PC-9 (cell line): ENCODE results near the gene PPARA. TPM values are rescaled to one million over a fixed set of nuclear protein-coding genes. Genes with fewer than 3 reads are reported as not detected.

ENCODE experiments used
- BruUV-seq: library from RNA; stranded (reverse); fragments of 400-500 nt; replicated peaks from 2 replicates; lab custom pipeline; 2021; lab: Mats Ljungman, UMichigan
- CTCF ChIA-PET: fragments of 300-600 bp; sonication (Branson Sonifier 250); formaldehyde crosslinking; loops from one replicate; lab custom pipeline; 2022; ENCODE audit warnings: antibody characterized with exemption; lab: Charles Lee
- POLR2A ChIA-PET: fragments of 300-600 bp; sonication (Branson Sonifier 250); formaldehyde crosslinking; loops from one replicate; lab custom pipeline; 2022; ENCODE audit warnings: antibody characterized with exemption; ENCODE audit not compliant: unreplicated experiment; lab: Charles Lee
- DNase-seq, 2 experiments: peaks; one replicate each; pipeline versions ENCODE4 v3.0.0 to v3.0.0-alpha.2; 2015 to 2022; ENCODE audit warnings: mixed read lengths in 1 of 2
- H2AFZ ChIP-seq: fragments of 200-600 bp; sonication (generic); 2 replicates; pipeline ENCODE4 v1.8.1; 2017; ENCODE audit warnings: antibody characterized with exemption
- H3F3A ChIP-seq: fragments of 200-600 bp; sonication (generic); 2 replicates; pipeline ENCODE4 v1.8.1; 2017; ENCODE audit warnings: antibody characterized with exemption, mild to moderate bottlenecking, low read depth; ENCODE audit not compliant: insufficient read depth
- H3K27ac ChIP-seq: fragments of 200-600 bp; sonication (generic); 2 replicates; pipeline ENCODE4 v1.6.1; 2016; ENCODE audit warnings: mixed run types
- H3K27me3 ChIP-seq: fragments of 200-600 bp; sonication (generic); 2 replicates; pipeline ENCODE4 v1.6.1; 2016; ENCODE audit warnings: low read depth, mixed run types; ENCODE audit not compliant: insufficient read depth
- H3K36me3 ChIP-seq: fragments of 200-600 bp; sonication (generic); 2 replicates; pipeline ENCODE4 v1.6.1; 2016; ENCODE audit warnings: low read depth, mixed run types
- H3K4me1 ChIP-seq: fragments of 200-600 bp; sonication (generic); replicated peaks from 2 replicates; pipeline ENCODE4 v1.6.1; 2016; ENCODE audit warnings: mixed run types; ENCODE audit not compliant: insufficient read depth
- H3K4me2 ChIP-seq: fragments of 200-600 bp; sonication (generic); 2 replicates; pipeline ENCODE4 v1.6.1; 2017; ENCODE audit warnings: mixed run types
- H3K4me3 ChIP-seq: fragments of 200-600 bp; sonication (generic); 2 replicates; pipeline ENCODE4 v1.6.1; 2016; ENCODE audit warnings: mixed run types
- H3K79me2 ChIP-seq: fragments of 200-600 bp; sonication (generic); 2 replicates; pipeline ENCODE4 v1.6.1; 2017; ENCODE audit warnings: low read depth, mixed run types
- H3K9me2 ChIP-seq: fragments of 200-600 bp; sonication (generic); 2 replicates; pipeline ENCODE4 v1.8.1; 2017; ENCODE audit warnings: mild to moderate bottlenecking; ENCODE audit not compliant: insufficient read depth
- H3K9me3 ChIP-seq: fragments of 200-600 bp; sonication (generic); 2 replicates; pipeline ENCODE4 v1.8.1; 2016; ENCODE audit warnings: low read depth; ENCODE audit not compliant: insufficient read depth
- H4K20me1 ChIP-seq: fragments of 200-600 bp; sonication (generic); 2 replicates; pipeline ENCODE4 v1.8.1; 2017; ENCODE audit not compliant: insufficient read depth
- CTCF ChIP-seq: fragments of 200-600 bp; sonication (generic); conservative IDR thresholded peaks from 2 replicates; pipeline ENCODE4 v1.6.1; 2017; ENCODE audit warnings: mixed run types, antibody characterized with exemption, mild to moderate bottlenecking, moderate library complexity
- EZH2 ChIP-seq: fragments of 200-600 bp; sonication (generic); IDR thresholded peaks from 2 replicates; pipeline ENCODE4 v1.8.0; 2017; ENCODE audit warnings: antibody characterized with exemption, low read depth
- intact Hi-C: fragments of 100-400 bp; cut with micrococcal nuclease; formaldehyde crosslinking; loops from one replicate; pipeline ENCODE4 v1.10.0; 2022; ENCODE audit not compliant: unreplicated experiment
- total RNA-seq: library from RNA; stranded (reverse); gene quantifications from 2 replicates; pipeline ENCODE4 v1.2.3, GENCODE V29; 2021

PPARA gene
- total RNA-seq, 1 experiment from 2014 or later: 43.9 TPM

- Histone ChIP-seq H3K36me3 (no peaks in the 10 kb centered on the region), H4K20me1 (no peaks in the 10 kb centered on the region), H3K4me2 (no peak overlapping the region), H3K27ac (no peak overlapping the region), H3K27me3 (no peaks in the 10 kb centered on the region), H3F3A (peaks cover 6% of the 10 kb centered on the region; the same call in 1 of the 2 replicates), H3K4me1 (no peaks in the 10 kb centered on the region), H3K79me2 (no peaks in the 10 kb centered on the region), H2AFZ (no peak overlapping the region), H3K9me3 (no peaks in the 10 kb centered on the region), H3K9me2 (no peaks in the 10 kb centered on the region), H3K4me3 (no peak overlapping the region)
- no TSS peak for BruUV-seq
- no peak for TF ChIP-seq CTCF
- no peak for TF ChIP-seq EZH2
- POLR2A ChIA-PET: no interaction called here
- DNase-seq: no peak
- CTCF ChIA-PET: no interaction called here
- intact Hi-C loops: loop anchor here (5.0 kb wide), 1 partner anchor 418 kb away; no protein-coding TSS in a partner anchor
Observed at GRCh38 chr22:46123694-46124382, 26.5 kb upstream of the PPARA start.

- Histone ChIP-seq H3K27me3 (no peaks in the 10 kb centered on the region), H3K27ac (no peak overlapping the region), H3K36me3 (no peaks in the 10 kb centered on the region), H4K20me1 (no peaks in the 10 kb centered on the region), H3K9me3 (no peaks in the 10 kb centered on the region), H3K4me2 (no peak overlapping the region), H3K4me3 (no peak overlapping the region), H2AFZ (no peak overlapping the region), H3K79me2 (no peaks in the 10 kb centered on the region), H3K9me2 (no peaks in the 10 kb centered on the region), H3K4me1 (no peaks in the 10 kb centered on the region), H3F3A (peaks cover 6% of the 10 kb centered on the region; the same call in 1 of the 2 replicates)
- TF ChIP-seq EZH2: no peak
- TF ChIP-seq CTCF: no peak
- DNase-seq: no peak
- ChIA-PET POLR2A (no interaction called here), CTCF (no interaction called here)
- intact Hi-C loops: loop anchor here (5.0 kb wide), 1 partner anchor 418 kb away; no protein-coding TSS in a partner anchor
- no TSS peak for BruUV-seq
Observed at GRCh38 chr22:46124383-46125144, 25.8 kb upstream of the PPARA start.

GRCh38 chr22:46125311-46125710 lies 25.0 kb upstream of the PPARA start:
- peaks cover 6% of the 10 kb centered on the region; the same call in 1 of the 2 replicates for H3F3A ChIP-seq
- H3K9me2 ChIP-seq: no peaks in the 10 kb centered on the region
- no peaks in the 10 kb centered on the region for H3K4me1 ChIP-seq
- POLR2A ChIA-PET: no interaction called here
- H3K79me2 ChIP-seq: no peaks in the 10 kb centered on the region
- no peaks in the 10 kb centered on the region for H4K20me1 ChIP-seq
- intact Hi-C loops: no loop called here
- no peak overlapping the region for H3K4me2 ChIP-seq
- H3K4me3 ChIP-seq: no peak overlapping the region
- H3K27ac ChIP-seq: no peak overlapping the region
- H3K9me3 ChIP-seq: no peaks in the 10 kb centered on the region
- no peaks in the 10 kb centered on the region for H3K27me3 ChIP-seq
- no peaks in the 10 kb centered on the region for H3K36me3 ChIP-seq
- no TSS peak for BruUV-seq
- DNase-seq: no peak
- H2AFZ ChIP-seq: no peak overlapping the region
- CTCF ChIA-PET: no interaction called here
- no peak for TF ChIP-seq CTCF
- no peak for TF ChIP-seq EZH2
